Measurements from ENCODE around the gene UBTD2.
A peak's percentile ranks its signal among the peaks of the same experiment; 100 is the strongest.

Gene UBTD2

DNA sequence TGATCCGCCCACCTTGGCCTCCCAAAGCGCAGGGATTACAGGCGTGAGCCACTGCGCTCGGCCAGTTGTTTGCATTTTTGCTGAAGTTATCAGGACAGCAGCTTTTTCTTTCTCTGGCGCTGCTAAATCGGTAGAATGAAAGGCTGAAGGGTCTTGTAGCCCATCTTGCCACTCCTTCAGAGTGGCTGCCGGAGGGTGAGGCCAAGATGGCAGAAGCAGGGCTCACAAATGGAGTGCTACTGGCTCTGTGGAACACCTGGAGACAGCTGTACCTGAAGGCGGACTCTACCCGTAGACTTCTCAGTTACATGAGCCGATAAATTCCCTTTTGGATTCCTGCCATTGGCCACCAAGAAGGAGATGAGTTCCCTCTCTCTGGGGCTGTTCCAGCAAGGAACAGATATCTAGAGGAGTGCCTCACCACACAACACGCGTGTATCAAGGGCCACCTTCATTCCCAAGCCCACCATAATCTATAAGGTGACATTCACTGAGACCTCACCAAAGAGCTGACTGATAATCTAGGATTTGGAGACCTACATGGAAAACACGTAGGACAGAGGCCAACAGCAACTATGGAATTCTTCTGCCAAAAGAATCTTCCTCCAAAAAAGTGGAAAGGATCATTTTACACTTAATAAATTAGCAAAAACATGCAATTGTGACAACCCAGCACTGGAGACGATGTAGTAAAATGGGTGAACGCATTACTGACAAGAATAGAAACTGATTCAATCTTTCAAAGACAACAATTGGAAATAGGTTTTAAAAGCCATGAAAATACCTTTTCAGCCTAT is 117.3 kb downstream of the UBTD2 start:
- DNase-seq: no peak

DNA sequence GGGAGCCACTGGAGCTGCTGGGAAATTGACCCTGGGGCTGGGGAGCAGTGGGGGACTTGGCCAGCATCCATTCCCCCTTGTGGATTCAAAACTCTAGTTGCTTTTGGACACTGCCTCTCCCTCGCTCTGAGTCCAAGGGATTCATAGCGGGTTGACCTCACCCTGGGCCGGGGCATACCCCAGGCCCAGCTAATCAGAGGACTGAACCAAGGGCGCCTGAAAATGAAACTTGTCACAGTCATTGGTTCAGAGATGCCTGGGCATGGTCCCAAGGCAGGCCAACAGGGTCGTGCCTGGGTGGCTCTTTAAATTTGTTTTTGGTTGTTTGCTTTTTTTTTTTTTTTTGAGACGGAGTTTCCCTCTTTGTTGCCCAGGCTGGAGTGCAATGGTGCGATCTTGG is 118.1 kb downstream of the UBTD2 start:
- DNase-seq: no peak

DNA sequence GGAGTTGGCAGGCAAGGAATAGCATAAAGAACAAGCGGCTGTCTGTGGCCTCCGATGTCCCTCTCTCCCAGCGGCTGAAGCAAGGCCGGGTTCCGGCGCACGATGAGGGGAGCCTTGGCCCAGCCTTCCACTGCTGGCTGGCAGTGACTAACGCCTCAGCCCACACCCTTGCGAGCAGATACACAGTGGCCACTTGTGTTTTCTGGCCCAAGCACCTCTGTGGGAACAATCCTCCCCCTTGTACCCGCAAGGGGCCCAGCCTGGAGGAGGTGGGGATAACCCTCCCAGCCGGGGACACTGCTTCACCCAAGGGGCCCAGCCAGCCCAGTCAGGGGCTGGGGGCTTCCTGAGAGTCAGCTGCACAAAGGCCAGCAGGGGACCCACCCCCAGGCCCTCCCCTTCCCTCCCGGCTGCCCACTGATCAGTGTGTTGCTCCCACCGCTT is 118.8 kb downstream of the UBTD2 start:
- no peak for DNase-seq

DNA sequence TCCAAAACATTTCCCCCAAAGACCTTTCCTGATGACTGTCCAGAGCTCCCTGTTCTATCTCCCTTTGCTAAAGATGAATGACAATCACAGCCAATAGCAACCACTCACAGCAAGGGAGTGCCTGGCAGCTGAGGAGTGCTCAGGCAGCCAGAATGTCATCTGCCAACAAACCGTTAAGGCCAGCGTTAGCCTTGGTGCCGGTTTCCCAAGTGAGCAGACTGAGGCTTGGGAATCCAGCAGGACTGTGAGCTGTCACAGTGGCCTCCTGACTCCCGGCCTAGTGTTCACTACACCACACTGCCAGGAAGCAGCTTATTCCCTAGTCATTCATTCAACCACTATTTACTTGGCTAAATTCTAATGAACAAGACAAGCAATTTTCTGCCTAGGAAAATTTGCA is 120.2 kb downstream of the UBTD2 start:
- no peak for DNase-seq

DNA sequence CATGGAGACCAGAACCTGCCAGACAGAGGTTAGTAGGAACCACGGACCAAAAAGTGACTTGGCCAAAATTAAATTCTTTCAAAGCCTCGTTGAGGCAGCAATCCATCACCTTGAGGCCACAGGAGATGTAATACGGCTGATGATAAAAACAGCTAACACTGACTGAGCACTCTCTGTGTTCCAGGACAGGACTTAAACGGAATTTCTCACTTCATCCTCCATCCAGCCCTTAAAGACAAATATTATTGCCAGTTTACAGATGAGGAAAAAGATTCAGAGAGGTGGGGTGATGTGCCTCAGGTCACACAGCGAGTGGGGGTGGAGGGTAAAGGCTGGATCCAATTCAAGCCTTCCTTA is 120.6 kb downstream of the UBTD2 start:
- no peak for DNase-seq

DNA sequence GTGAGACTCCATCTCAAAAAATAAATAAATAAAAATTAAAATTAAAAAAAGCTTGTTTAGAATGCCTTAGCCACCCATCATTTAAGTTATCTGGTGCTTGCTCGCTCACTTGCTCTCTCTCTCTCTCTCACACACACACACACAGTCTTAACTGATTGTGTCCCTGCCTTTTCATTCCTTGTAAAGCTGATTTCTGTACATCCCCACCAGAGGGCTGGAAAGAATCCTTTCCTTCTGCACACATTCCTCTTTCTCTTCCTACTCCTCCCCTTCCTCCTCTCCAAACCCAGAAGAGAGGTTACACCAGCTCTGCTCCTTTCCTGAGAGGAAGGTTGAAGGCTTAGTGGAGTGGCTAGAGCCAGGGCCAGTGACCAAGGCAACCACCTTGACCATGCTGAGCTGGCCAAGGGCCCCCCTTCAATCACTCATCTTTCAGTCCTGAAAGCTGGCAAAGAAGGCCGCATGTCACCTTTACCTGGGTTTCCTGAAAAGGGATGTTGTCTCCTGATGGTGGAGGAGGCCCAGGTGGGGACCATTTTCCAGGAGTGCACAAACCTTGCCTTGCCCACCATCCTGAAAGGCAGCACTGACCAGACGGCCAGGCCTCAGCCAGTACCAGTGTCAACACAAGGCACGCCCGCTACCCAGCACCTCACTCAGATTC is 121.1 kb downstream of the UBTD2 start:
- peak; percentile 56 for DNase-seq

DNA sequence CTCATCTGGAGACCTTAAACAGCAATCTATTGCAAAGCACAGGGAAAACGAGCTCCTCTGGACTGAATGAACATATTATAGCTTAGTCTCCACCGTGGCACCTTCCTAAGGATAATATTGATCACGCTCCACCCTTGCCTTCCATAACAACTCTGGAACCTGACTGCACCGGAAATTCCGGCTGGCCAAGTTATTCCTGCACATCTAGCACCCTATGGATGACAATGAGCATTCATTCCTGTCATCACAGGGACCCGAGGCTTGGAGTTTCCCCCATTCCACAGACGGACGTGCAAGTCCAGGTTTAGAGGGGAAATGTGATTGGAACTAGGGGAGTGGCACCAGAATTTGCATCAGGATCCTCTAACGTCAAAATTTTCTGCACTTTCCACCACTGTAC is 123.1 kb downstream of the UBTD2 start:
- no peak for DNase-seq

All from hematopoietic multipotent progenitor cell treated with erythropoietin and hydrocortisone succinate and interleukin-3 and kit ligand, for 4 days (in vitro differentiated cells).